IPS-18c (cell line): ENCODE data around the gene ADAM22.

Source experiments
- H3K4me3 ChIP-seq: 2 replicates; pipeline ENCODE4 v1.7.0; 2013; ENCODE audit warnings: low read depth, mild to moderate bottlenecking, low read length, moderate library complexity; ENCODE audit not compliant: insufficient read depth
- H3K9me3 ChIP-seq: one replicate; pipeline ENCODE4 v1.6.1; 2013; ENCODE audit warnings: mild to moderate bottlenecking, low read length, moderate library complexity; ENCODE audit not compliant: control insufficient read depth, insufficient read depth

The ADAM22 gene

GRCh38 chr7:88206254-88206653 lies 272.2 kb downstream of the ADAM22 start:
- Histone ChIP-seq H3K4me3 (no peak overlapping the region), H3K9me3 (no peaks in the 10 kb centered on the region)

GRCh38 chr7:88208521-88208920 lies 274.5 kb downstream of the ADAM22 start:
- Histone ChIP-seq H3K4me3 (no peak overlapping the region), H3K9me3 (no peaks in the 10 kb centered on the region)

- Histone ChIP-seq H3K4me3 (no peak overlapping the region), H3K9me3 (no peaks in the 10 kb centered on the region)
Measured at GRCh38 chr7:88212918-88213317, 278.9 kb downstream of the ADAM22 start.

GRCh38 chr7:88214456-88214855 lies 280.4 kb downstream of the ADAM22 start:
- Histone ChIP-seq H3K9me3 (no peaks in the 10 kb centered on the region), H3K4me3 (no peak overlapping the region)

- Histone ChIP-seq H3K4me3 (no peak overlapping the region), H3K9me3 (no peaks in the 10 kb centered on the region)
Measured at GRCh38 chr7:88215295-88215694, 281.2 kb downstream of the ADAM22 start.

- no peak overlapping the region for H3K4me3 ChIP-seq
- no peaks in the 10 kb centered on the region for H3K9me3 ChIP-seq
Measured at GRCh38 chr7:88216276-88216675, 282.2 kb downstream of the ADAM22 start.

GRCh38 chr7:88217675-88218428 lies 283.8 kb downstream of the ADAM22 start:
- Histone ChIP-seq H3K4me3 (0 out of 2 replicates have a peak overlapping the region, but pooled peaks have one; percentile 24), H3K9me3 (no peaks in the 10 kb centered on the region)

GRCh38 chr7:88218429-88218745 lies 284.3 kb downstream of the ADAM22 start:
- H3K9me3 ChIP-seq: no peaks in the 10 kb centered on the region
- H3K4me3 ChIP-seq: peak overlapping the region; percentile 78

- Histone ChIP-seq H3K9me3 (no peaks in the 10 kb centered on the region), H3K4me3 (peak overlapping the region; percentile 78)
Measured at GRCh38 chr7:88218836-88219605, 285.0 kb downstream of the ADAM22 start.

- H3K4me3 ChIP-seq: peak within 1 kb of the TSS; percentile 78
Measured at GRCh38 chr7:88219781-88220747, 286.0 kb downstream of the ADAM22 start, which contains the start of gene SRI. Gene SRI (minus strand): TSS chr7:88220038. CDS start chr7:88220026, 12 bp downstream.

GRCh38 chr7:88223265-88223664 lies 289.2 kb downstream of the ADAM22 start:
- Histone ChIP-seq H3K9me3 (no peaks in the 10 kb centered on the region), H3K4me3 (no peak overlapping the region)

More at GRCh38 chr7:88219781-88220747, 286.0 kb downstream of the ADAM22 start, which contains the start of gene SRI:
- H3K9me3 ChIP-seq: no peaks in the 10 kb centered on the region

GRCh38 chr7:88224601-88225275 lies 290.7 kb downstream of the ADAM22 start:
- H3K4me3 ChIP-seq: no peak overlapping the region
- no peaks in the 10 kb centered on the region for H3K9me3 ChIP-seq

- no peaks in the 10 kb centered on the region for H3K9me3 ChIP-seq
- no peak overlapping the region for H3K4me3 ChIP-seq
Measured at GRCh38 chr7:88226201-88226600, 292.1 kb downstream of the ADAM22 start.

- Histone ChIP-seq H3K4me3 (no peak overlapping the region), H3K9me3 (no peaks in the 10 kb centered on the region)
Measured at GRCh38 chr7:88226886-88227516, 292.9 kb downstream of the ADAM22 start.

- no peak overlapping the region for H3K4me3 ChIP-seq
- H3K9me3 ChIP-seq: no peaks in the 10 kb centered on the region
Measured at GRCh38 chr7:88229302-88229995, 295.4 kb downstream of the ADAM22 start.

- Histone ChIP-seq H3K9me3 (no peaks in the 10 kb centered on the region), H3K4me3 (no peak overlapping the region)
Measured at GRCh38 chr7:88230646-88231045, 296.6 kb downstream of the ADAM22 start.
